Measurements from ENCODE around the gene TAF1L.

The TAF1L gene

DNA sequence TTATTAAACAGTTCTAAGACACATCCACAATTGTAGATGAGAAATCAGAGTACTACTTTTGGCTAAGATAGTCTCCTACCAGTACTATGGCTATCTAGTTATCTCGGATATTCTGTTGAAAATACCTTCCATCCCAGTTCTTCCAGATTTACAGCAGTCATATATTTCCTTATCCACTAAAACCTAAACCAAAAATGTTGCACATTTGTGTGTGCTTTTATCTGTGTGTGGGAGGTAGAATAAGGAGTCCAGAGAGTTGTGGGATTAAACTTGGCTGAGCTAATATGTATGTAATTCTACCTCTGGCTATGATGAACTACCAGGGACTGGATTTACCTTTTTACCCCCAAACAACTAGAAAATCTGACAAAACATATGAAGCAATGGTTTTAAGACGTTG, 45.0 kb downstream of the TAF1L start:
- no peak for DNase-seq

GRCh38 chr9:32589083-32589723, 46.3 kb downstream of the TAF1L start:
- peak in 1 of 2 experiments; percentile 16 for DNase-seq

GRCh38 chr9:32587901-32588300, 47.6 kb downstream of the TAF1L start:
- no peak for DNase-seq

- no peak for DNase-seq
Measured at GRCh38 chr9:32584784-32585183, 50.7 kb downstream of the TAF1L start.

DNA sequence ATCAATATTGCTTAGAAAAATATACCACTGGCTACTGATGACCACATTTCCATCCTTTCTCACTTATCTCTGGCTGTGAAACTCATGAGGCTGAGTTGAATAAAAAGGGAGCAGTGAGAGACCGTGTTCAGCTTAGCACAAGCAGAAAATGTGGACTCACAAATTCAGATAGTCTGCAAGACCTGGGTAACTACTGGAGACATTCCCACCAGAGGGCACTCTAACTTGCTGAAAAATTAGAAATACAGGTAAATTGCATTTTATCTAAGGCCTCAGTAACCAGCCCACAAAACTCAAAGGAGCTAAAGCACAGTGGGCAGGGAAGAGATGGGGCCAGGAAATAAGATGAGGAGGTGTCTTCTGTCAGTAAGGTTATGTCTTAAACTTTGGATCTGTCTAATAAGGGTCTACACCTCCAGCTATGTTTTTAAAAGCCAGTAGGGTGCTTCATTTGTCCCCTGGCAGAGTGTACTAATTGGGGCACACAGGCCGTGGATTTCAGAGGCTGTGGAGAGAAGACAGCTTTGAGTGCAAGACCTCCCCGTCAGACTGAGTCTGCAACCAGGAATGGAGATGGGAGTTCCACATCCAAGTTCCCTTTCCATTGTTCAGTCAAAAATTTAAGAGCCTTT, 53.8 kb downstream of the TAF1L start:
- peak in 1 of 2 experiments; percentile 39 for DNase-seq

DNA sequence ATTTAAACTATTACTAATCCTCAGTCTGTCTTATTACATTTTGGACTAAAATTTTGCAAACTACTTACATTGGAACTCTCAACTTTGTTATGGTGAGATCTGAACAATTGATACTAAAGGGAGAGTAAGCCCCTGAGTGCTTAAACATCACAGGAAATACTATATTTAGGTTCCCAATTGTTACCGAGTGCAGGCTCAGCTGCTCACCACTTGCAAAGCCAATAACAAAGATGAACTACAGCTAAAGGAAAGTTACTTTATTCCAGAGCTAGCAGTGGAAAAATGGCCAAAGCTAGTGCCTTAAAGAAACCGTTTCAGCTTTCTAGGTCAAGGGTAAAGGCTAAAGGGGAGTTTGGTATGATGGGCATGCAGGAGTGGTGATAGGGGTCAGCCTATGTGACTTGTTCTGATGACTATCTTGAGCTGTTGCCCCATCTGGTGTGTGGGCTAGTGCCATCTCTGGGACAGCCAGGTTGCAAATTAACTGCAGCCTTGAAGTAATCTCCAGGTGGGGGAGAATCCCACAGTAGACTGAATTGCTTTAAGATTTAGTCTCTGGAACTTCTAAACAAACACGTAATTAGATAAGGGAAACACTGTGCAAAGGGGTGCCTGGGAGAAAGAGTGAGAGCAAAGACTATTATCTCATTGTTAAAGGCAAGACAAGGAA, 54.7 kb downstream of the TAF1L start:
- DNase-seq: no peak

GRCh38 chr9:32579706-32580331, 55.6 kb downstream of the TAF1L start:
- DNase-seq: peak in 1 of 2 experiments; percentile 11

All from SW 1271 (cell line).